Diencephalon (tissue), 1 donor: ENCODE results near the gene FNDC1. TPM values are rescaled to one million over a fixed set of nuclear protein-coding genes. Genes with fewer than 3 reads are reported as not detected.

Experiments
- total RNA-seq: library from RNA; depleted of rRNA; stranded (reverse); fragments of >200 nt; gene quantifications from one replicate; pipeline ENCODE4 v1.2.3, GENCODE V29; 2014

The FNDC1 gene
- total RNA-seq = 0.46 TPM

DNA sequence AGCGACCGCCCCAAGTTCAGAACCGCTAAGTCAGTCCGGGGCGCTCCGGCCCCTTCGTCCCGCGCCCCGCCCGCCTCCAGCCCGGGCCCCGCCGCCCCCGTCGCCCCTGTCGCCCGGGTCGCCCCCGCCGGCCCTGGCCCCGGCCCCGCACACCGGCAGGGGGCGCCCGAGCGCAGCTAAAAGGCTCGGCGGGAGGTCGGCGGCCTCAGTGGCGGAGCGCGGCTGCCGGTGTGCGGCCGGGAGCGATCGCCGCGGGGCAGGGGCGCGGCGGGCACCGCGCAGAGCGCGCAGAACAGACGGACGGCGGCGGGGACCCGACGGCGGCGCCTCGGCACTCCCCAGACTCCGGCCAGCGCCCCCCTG lies at the start of gene FNDC1:
TSS of gene FNDC1 (plus strand) at position 208 of the 363 bp plus-strand sequence. CDS start 197 bp downstream, outside the sequence.

Other genes with a start within 250 kb of the FNDC1 start
- 16.1 TPM for gene RSPH3, start 169.2 kb upstream of the FNDC1 start, total RNA-seq
- gene TAGAP, start 124.4 kb upstream of the FNDC1 start, total RNA-seq = 1.6 TPM